WTC11 (cell line): ENCODE data around the gene URI1. TPM values are rescaled to one million over a fixed set of nuclear protein-coding genes. Genes with fewer than 3 reads are reported as not detected.

Experiments used
- ATAC-seq: fragments of 200-7000 bp; cut with Tn5 transposase; 2 replicates; pipeline ENCODE4 v1.10.0; 2021; ENCODE audit warnings: mild to moderate bottlenecking, moderate library complexity
- CTCF ChIA-PET: fragments of 300-600 bp; sonication (Branson Sonifier 250); formaldehyde crosslinking; loops from one replicate; lab custom pipeline; 2021; ENCODE audit warnings: antibody characterized with exemption; lab: Charles Lee
- POLR2A ChIA-PET: fragments of 350-600 bp; sonication (Branson Sonifier 250); formaldehyde crosslinking; loops from one replicate; lab custom pipeline; 2021; ENCODE audit warnings: antibody characterized with exemption; lab: Charles Lee
- DNase-seq: peaks from one replicate; pipeline ENCODE4 v3.0.0; 2021; ENCODE audit warnings: low spot score
- H3K27ac Mint-ChIP-seq: 2 replicates; pipeline ENCODE4 v1.8.0; 2021; ENCODE audit warnings: mixed read lengths
- H3K27me3 Mint-ChIP-seq: 2 replicates; pipeline ENCODE4 v1.8.0; 2021; ENCODE audit warnings: low read depth, mild to moderate bottlenecking, moderate library complexity, mixed read lengths
- H3K36me3 Mint-ChIP-seq: 2 replicates; pipeline ENCODE4 v1.8.0; 2021; ENCODE audit warnings: mixed read lengths
- H3K4me1 Mint-ChIP-seq: 2 replicates; pipeline ENCODE4 v1.8.0; 2022; ENCODE audit warnings: mixed read lengths
- H3K4me3 Mint-ChIP-seq: 2 replicates; pipeline ENCODE4 v1.8.0; 2021; ENCODE audit warnings: mild to moderate bottlenecking, moderate library complexity, mixed read lengths
- H3K9me3 Mint-ChIP-seq: 2 replicates; pipeline ENCODE4 v1.8.0; 2021; ENCODE audit warnings: mixed read lengths
- AR ChIP-seq: fragments of 250-450 bp; sonication (Bioruptor Pico); IDR thresholded peaks from 2 replicates; pipeline ENCODE4 v1.9.0; 2021; ENCODE audit warnings: mild to moderate bottlenecking
- ATF2 ChIP-seq: sonication (generic); formaldehyde crosslinking; IDR thresholded peaks from 2 replicates; pipeline ENCODE4 v1.8.1; 2022; ENCODE audit warnings: low read depth, missing genetic modification reagents, borderline replicate concordance
- E2F5 ChIP-seq: sonication (generic); formaldehyde crosslinking; IDR thresholded peaks from 2 replicates; pipeline ENCODE4 v1.8.1; 2022; ENCODE audit warnings: mild to moderate bottlenecking, moderate library complexity, missing genetic modification reagents
- FOXJ3 ChIP-seq: sonication (generic); formaldehyde crosslinking; IDR thresholded peaks from 2 replicates; pipeline ENCODE4 v1.9.0; 2021; ENCODE audit warnings: missing genetic modification reagents, mild to moderate bottlenecking, borderline replicate concordance
- FOXP1 ChIP-seq: sonication (generic); formaldehyde crosslinking; IDR thresholded peaks from 2 replicates; pipeline ENCODE4 v1.8.0; 2022; ENCODE audit warnings: missing genetic modification reagents, mild to moderate bottlenecking, moderate library complexity, borderline replicate concordance
- GABPB1 ChIP-seq: sonication (generic); formaldehyde crosslinking; IDR thresholded peaks from 2 replicates; pipeline ENCODE4 v1.8.1; 2023; ENCODE audit warnings: mild to moderate bottlenecking, missing genetic modification reagents
- GRHL2 ChIP-seq: fragments of 250-450 bp; sonication (Bioruptor Pico); IDR thresholded peaks from 2 replicates; pipeline ENCODE4 v1.8.0; 2022; ENCODE audit warnings: mild to moderate bottlenecking, moderate library complexity; ENCODE audit not compliant: insufficient replicate concordance, severe bottlenecking
- SMAD3 ChIP-seq: sonication (generic); formaldehyde crosslinking; IDR thresholded peaks from 2 replicates; pipeline ENCODE4 v1.8.0; 2022; ENCODE audit warnings: missing genetic modification reagents, mild to moderate bottlenecking, borderline replicate concordance
- SOX15 ChIP-seq: fragments of 250-450 bp; sonication (Bioruptor Pico); IDR thresholded peaks from 2 replicates; pipeline ENCODE4 v1.9.0; 2021; ENCODE audit warnings: mild to moderate bottlenecking
- TP53 ChIP-seq: sonication (generic); formaldehyde crosslinking; IDR thresholded peaks from 2 replicates; pipeline ENCODE4 v1.8.1; 2023; ENCODE audit warnings: mild to moderate bottlenecking, missing genetic modification reagents
- ZNF121 ChIP-seq: sonication (generic); formaldehyde crosslinking; IDR thresholded peaks from 2 replicates; pipeline ENCODE4 v1.8.0; 2023; ENCODE audit warnings: missing genetic modification reagents
- ZNF219 ChIP-seq: sonication (generic); formaldehyde crosslinking; IDR thresholded peaks from 2 replicates; pipeline ENCODE4 v1.8.0; 2023; ENCODE audit warnings: missing genetic modification reagents, mild to moderate bottlenecking, borderline replicate concordance
- ZNF263 ChIP-seq: sonication (generic); formaldehyde crosslinking; IDR thresholded peaks from 2 replicates; pipeline ENCODE4 v1.8.1; 2022; ENCODE audit warnings: low read depth, mild to moderate bottlenecking, moderate library complexity, missing genetic modification reagents
- ZNF396 ChIP-seq: fragments of 250-450 bp; sonication (Bioruptor Pico); IDR thresholded peaks from 2 replicates; pipeline ENCODE4 v1.8.0; 2021; ENCODE audit warnings: mild to moderate bottlenecking, moderate library complexity, borderline replicate concordance
- ZNF416 ChIP-seq: fragments of 250-450 bp; sonication (Bioruptor Pico); IDR thresholded peaks from 2 replicates; pipeline ENCODE4 v1.9.0; 2021; ENCODE audit warnings: mild to moderate bottlenecking, inconsistent platforms
- total RNA-seq: library from RNA; stranded (reverse); gene quantifications from 3 replicates; pipeline ENCODE4 v1.2.3, GENCODE V29; 2021
- TF ChIP-seq, protein P1 (sequence below): sonication (generic); formaldehyde crosslinking; IDR thresholded peaks from 2 replicates; pipeline ENCODE4 v1.8.0; 2022; ENCODE audit warnings: mild to moderate bottlenecking, missing genetic modification reagents
- TF ChIP-seq, protein P2 (sequence below): fragments of 250-450 bp; sonication (Bioruptor Pico); IDR thresholded peaks from 2 replicates; pipeline ENCODE4 v1.8.0; 2021; ENCODE audit warnings: mild to moderate bottlenecking
- TF ChIP-seq, protein P3 (sequence below): sonication (generic); formaldehyde crosslinking; IDR thresholded peaks from 2 replicates; pipeline ENCODE4 v1.8.0; 2022; ENCODE audit warnings: missing genetic modification reagents
- TF ChIP-seq, protein P4 (sequence below): sonication (generic); formaldehyde crosslinking; IDR thresholded peaks from 2 replicates; pipeline ENCODE4 v1.8.0; 2023; ENCODE audit warnings: missing genetic modification reagents

The URI1 gene
- total RNA-seq, 1 experiment from 2014 or later = 57.1 TPM

GRCh38 chr19:30008169-30008568 lies 66.1 kb downstream of the URI1 start:
- Mint-ChIP-seq H3K4me3 (no peak overlapping the region), H3K4me1 (peaks cover 14% of the 10 kb centered on the region), H3K27ac (no peak overlapping the region), H3K36me3 (peaks cover 15% of the 10 kb centered on the region), H3K9me3 (no peaks in the 10 kb centered on the region), H3K27me3 (no peaks in the 10 kb centered on the region)
- ChIA-PET POLR2A (no interaction called here), CTCF (no interaction called here)
- ATAC-seq (no peak), DNase-seq (no peak)
- TF ChIP-seq FOXP1 (CRISPR knock-in tag) = no peak
- TF ChIP-seq, protein P1, sequence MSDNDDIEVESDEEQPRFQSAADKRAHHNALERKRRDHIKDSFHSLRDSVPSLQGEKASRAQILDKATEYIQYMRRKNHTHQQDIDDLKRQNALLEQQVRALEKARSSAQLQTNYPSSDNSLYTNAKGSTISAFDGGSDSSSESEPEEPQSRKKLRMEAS (CRISPR knock-in tag) = no peak
- TF ChIP-seq ZNF396 (CRISPR knock-in tag) = no peak
- no peak for TF ChIP-seq SOX15
- TF ChIP-seq ZNF416 (CRISPR knock-in tag) = no peak
- TF ChIP-seq ZNF121 (CRISPR knock-in tag) = no peak
- TF ChIP-seq ZNF219 (CRISPR knock-in tag) = no peak
- TF ChIP-seq AR (CRISPR knock-in tag) = no peak
- TF ChIP-seq GRHL2 = no peak
- TF ChIP-seq GABPB1 (CRISPR knock-in tag) = no peak
- TF ChIP-seq ZNF263 (CRISPR knock-in tag) = no peak
- TF ChIP-seq, protein P2, sequence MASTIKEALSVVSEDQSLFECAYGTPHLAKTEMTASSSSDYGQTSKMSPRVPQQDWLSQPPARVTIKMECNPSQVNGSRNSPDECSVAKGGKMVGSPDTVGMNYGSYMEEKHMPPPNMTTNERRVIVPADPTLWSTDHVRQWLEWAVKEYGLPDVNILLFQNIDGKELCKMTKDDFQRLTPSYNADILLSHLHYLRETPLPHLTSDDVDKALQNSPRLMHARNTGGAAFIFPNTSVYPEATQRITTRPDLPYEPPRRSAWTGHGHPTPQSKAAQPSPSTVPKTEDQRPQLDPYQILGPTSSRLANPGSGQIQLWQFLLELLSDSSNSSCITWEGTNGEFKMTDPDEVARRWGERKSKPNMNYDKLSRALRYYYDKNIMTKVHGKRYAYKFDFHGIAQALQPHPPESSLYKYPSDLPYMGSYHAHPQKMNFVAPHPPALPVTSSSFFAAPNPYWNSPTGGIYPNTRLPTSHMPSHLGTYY = no peak
- no peak for TF ChIP-seq ATF2 (CRISPR knock-in tag)
- no peak for TF ChIP-seq FOXJ3 (CRISPR knock-in tag)
- no peak for TF ChIP-seq E2F5 (CRISPR knock-in tag)
- TF ChIP-seq, protein P3, sequence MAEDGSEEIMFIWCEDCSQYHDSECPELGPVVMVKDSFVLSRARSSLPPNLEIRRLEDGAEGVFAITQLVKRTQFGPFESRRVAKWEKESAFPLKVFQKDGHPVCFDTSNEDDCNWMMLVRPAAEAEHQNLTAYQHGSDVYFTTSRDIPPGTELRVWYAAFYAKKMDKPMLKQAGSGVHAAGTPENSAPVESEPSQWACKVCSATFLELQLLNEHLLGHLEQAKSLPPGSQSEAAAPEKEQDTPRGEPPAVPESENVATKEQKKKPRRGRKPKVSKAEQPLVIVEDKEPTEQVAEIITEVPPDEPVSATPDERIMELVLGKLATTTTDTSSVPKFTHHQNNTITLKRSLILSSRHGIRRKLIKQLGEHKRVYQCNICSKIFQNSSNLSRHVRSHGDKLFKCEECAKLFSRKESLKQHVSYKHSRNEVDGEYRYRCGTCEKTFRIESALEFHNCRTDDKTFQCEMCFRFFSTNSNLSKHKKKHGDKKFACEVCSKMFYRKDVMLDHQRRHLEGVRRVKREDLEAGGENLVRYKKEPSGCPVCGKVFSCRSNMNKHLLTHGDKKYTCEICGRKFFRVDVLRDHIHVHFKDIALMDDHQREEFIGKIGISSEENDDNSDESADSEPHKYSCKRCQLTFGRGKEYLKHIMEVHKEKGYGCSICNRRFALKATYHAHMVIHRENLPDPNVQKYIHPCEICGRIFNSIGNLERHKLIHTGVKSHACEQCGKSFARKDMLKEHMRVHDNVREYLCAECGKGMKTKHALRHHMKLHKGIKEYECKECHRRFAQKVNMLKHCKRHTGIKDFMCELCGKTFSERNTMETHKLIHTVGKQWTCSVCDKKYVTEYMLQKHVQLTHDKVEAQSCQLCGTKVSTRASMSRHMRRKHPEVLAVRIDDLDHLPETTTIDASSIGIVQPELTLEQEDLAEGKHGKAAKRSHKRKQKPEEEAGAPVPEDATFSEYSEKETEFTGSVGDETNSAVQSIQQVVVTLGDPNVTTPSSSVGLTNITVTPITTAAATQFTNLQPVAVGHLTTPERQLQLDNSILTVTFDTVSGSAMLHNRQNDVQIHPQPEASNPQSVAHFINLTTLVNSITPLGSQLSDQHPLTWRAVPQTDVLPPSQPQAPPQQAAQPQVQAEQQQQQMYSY = no peak
- TF ChIP-seq TP53 = no peak
- TF ChIP-seq SMAD3 = no peak
- TF ChIP-seq, protein P4, sequence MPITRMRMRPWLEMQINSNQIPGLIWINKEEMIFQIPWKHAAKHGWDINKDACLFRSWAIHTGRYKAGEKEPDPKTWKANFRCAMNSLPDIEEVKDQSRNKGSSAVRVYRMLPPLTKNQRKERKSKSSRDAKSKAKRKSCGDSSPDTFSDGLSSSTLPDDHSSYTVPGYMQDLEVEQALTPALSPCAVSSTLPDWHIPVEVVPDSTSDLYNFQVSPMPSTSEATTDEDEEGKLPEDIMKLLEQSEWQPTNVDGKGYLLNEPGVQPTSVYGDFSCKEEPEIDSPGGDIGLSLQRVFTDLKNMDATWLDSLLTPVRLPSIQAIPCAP = no peak
